Stomach (tissue), 9 donors: ENCODE results near the gene RAP1A. TPM values are rescaled to one million over a fixed set of nuclear protein-coding genes. Genes with fewer than 3 reads are reported as not detected.

Source experiments
- DNase-seq, 2 donors: peaks; one replicate each; pipeline versions ENCODE4 v3.0.0 to v3.0.0-alpha.2; 2013 to 2019
- H3K27ac ChIP-seq, 5 donors: fragments of 200-600 bp in 4 of 5; sonication (generic) in 4 of 5; one replicate each; pipeline ENCODE4 v1.5.1; 2013 to 2019; ENCODE audit warnings: mild to moderate bottlenecking in 1 of 5, moderate library complexity in 1 of 5
- H3K27me3 ChIP-seq, 3 donors: fragments of 200-600 bp; sonication (generic); one replicate each; pipeline ENCODE4 v1.5.1; 2017 to 2019; ENCODE audit warnings: mixed run types in 1 of 3
- H3K36me3 ChIP-seq, 4 donors: fragments of 200-600 bp; sonication (generic); 1 replicate in 3 of 4; 2 replicates in 1 of 4; pipeline ENCODE4 v1.5.1; 2016 to 2019
- H3K4me1 ChIP-seq, 4 donors: fragments of 200-600 bp; sonication (generic); one replicate each; pipeline ENCODE4 v1.5.1; 2016 to 2019
- H3K4me3 ChIP-seq, 4 donors: fragments of 200-600 bp; sonication (generic) in 3 of 4; one replicate each; pipeline ENCODE4 v1.5.1; 2016 to 2019; ENCODE audit warnings: mild to moderate bottlenecking in 1 of 4
- H3K9me3 ChIP-seq, 4 donors: fragments of 200-600 bp; sonication (generic); one replicate each; pipeline ENCODE4 v1.5.1; 2016 to 2019
- CTCF ChIP-seq, 7 experiments: fragments of 450-650 bp in 4 of 7; fragments of 200-600 bp in 3 of 7; sonication (generic) in 3 of 7; IDR thresholded peaks; one replicate each; pipeline ENCODE4 v1.5.1; 2016 to 2019; ENCODE audit warnings: antibody characterized with exemption in 7 of 7, control low read depth in 2 of 7, mild to moderate bottlenecking in 1 of 7
- EP300 ChIP-seq: sonication (generic); formaldehyde crosslinking; IDR thresholded peaks from one replicate; pipeline ENCODE4 v1.6.1; 2017; ENCODE audit warnings: antibody characterized with exemption
- POLR2A ChIP-seq, 4 donors: fragments of 450-650 bp; IDR thresholded peaks; one replicate each; pipeline ENCODE4 v1.6.1; 2016; ENCODE audit warnings: antibody characterized with exemption in 4 of 4, control low read depth in 2 of 4, mild to moderate bottlenecking in 1 of 4, moderate library complexity in 1 of 4
- POLR2AphosphoS5 ChIP-seq, 3 donors: sonication (generic); formaldehyde crosslinking; IDR thresholded peaks; one replicate each; pipeline ENCODE4 v1.6.1; 2016; ENCODE audit warnings: antibody characterized with exemption in 3 of 3
- WGBS, 5 donors: extraction: QIAGEN DNeasy Blood & Tissue Kit in 3 of 5; methylation state at CpG; one replicate each; pipeline versions ENCODE4 v1.1.5 to v1.1.7; 2013 to 2018; 5-methylcytosine and 5-hydroxymethylcytosine counted together
- intact Hi-C: fragments of 100-400 bp; cut with DNase I; formaldehyde crosslinking; loops from one replicate; pipeline ENCODE4 v1.15.1; 2023; ENCODE audit warnings: low total_unique reads
- polyA plus RNA-seq, 3 donors: library from polyadenylated mRNA; stranded (reverse); fragments of 200-250 nt; gene quantifications; one replicate each; pipeline ENCODE4 v1.2.3, GENCODE V29; 2013
- total RNA-seq, 5 donors: library from RNA; depleted of rRNA; stranded (reverse); fragments of >200 nt; gene quantifications; one replicate each; pipeline versions ENCODE4 v1.1.0 to v1.2.3, GENCODE V29; 2014 to 2016
- donor health status: healthy with polysubstance abuse.
- donor health status: Bipolar disorder and iron deficiency.
- donor health status: healthy.

The RAP1A gene
- total and polyA plus RNA-seq, 8 donors, result 20.9 to 175 (median 85.4) TPM

- no peaks in the 10 kb centered on the region for H3K27me3 ChIP-seq
- no peak for DNase-seq
- H3K27ac ChIP-seq, result no peak overlapping the region
- no peaks in the 10 kb centered on the region for H3K9me3 ChIP-seq
- WGBS, 5 donors, result 48 to 80% (median 68%) methylated on average over 2 of the region's 2 CpGs
- intact Hi-C loops, result no loop called here
- H3K4me1 ChIP-seq, result peaks cover 0 to 22% (median 8%) of the 10 kb centered on the region in 4 donors
- no peaks in the 10 kb centered on the region for H3K36me3 ChIP-seq
- no peak overlapping the region for H3K4me3 ChIP-seq
- TF ChIP-seq EP300 (no peak), POLR2AphosphoS5 (IDR thresholded peaks at IDR 0.05) (no peak), POLR2A (IDR thresholded peaks at IDR 0.05) (no peak), CTCF (IDR thresholded peaks at IDR 0.05) (no peak)
These were observed 7.6 kb upstream of the RAP1A start for GRCh38 chr1:111611986-111612385.

DNA sequence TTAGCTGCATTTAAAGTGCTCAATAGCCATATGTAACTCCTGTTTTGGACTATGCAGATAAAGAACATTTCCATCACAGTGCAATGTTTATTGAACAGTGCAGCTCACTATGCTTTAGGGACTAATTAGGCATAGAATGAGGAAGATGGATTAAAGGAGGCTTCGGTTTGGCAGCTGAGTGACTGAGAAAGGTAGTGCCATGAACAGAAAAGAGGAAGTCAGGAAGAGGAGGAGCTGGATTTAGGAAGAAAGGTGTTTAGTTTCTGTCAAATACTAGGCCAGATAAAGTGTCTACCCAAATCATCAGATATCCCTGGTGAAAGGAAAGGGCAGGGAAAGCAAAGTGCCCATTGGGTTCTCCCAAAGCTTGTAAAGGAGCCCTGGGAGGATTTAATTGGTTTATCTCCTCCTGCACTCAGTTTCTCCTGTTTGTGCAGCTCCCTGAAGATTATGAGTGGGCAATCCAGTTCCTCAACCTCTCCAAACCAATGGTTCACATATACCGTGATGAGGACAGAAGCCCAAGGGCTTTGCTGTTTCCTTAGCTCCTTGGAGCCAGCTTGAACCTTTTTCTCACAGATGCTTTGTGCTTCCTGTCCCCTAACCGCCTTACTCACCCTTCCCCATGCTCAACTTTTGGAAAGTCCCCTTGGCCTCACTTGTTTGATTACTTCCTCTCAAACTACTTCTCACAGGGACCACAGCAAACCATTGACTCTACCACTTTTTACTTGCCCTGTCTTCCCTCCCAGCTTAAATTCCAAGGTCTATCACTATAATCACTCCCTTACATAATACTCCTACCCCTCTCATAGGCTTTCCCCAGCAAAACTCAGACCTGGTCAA is 3.5 kb upstream of the RAP1A start:
- H3K9me3 ChIP-seq, result no peaks in the 10 kb centered on the region
- no peaks in the 10 kb centered on the region for H3K36me3 ChIP-seq
- no peak overlapping the region for H3K4me3 ChIP-seq
- H3K4me1 ChIP-seq, result peaks cover 5 to 36% (median 20%) of the 10 kb centered on the region in 4 donors
- H3K27ac ChIP-seq, result peak overlapping the region in 2 of 5 donors; percentile 16 to 24
- H3K27me3 ChIP-seq, result no peaks in the 10 kb centered on the region
- intact Hi-C loops, result no loop called here
- WGBS, 5 donors, result 54 to 68% (median 62%) methylated on average over 3 of the region's 3 CpGs
- peak in 1 of 2 donors; percentile 57 for DNase-seq
- TF ChIP-seq CTCF (IDR thresholded peaks at IDR 0.05) (no peak), POLR2A (IDR thresholded peaks at IDR 0.05) (no peak), POLR2AphosphoS5 (IDR thresholded peaks at IDR 0.05) (no peak), EP300 (no peak)

DNA sequence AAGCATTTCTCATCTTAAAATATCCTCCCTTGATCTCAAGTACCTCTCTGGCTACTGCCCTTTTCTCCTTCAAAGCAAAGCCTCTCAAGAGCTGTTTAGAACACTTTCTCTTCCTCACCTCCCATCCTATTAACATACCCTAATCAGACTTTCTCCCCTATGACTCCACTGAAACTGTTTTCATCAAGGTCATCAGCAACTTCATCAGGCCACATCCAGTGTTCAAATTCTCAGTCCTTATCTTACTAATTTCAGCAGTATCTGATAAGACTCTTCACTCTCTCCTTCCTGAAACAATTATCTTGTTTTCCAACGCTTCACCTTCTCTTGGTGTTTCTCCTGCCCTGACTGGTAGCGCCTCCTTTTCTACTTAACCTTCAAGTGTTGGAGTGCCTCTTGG is 1.5 kb upstream of the RAP1A start:
- TF ChIP-seq CTCF (IDR thresholded peaks at IDR 0.05), result no peak
- no peak for TF ChIP-seq POLR2AphosphoS5 (IDR thresholded peaks at IDR 0.05)
- no peak for TF ChIP-seq POLR2A (IDR thresholded peaks at IDR 0.05)
- TF ChIP-seq EP300, result no peak
- H3K27me3 ChIP-seq, result no peaks in the 10 kb centered on the region
- intact Hi-C loops, result no loop called here
- DNase-seq, result no peak
- H3K4me1 ChIP-seq, result peaks cover 18 to 49% (median 30%) of the 10 kb centered on the region in 4 donors
- WGBS, 5 donors, result 70 to 85% (median 77%) methylated on average over 2 of the region's 2 CpGs
- no peak overlapping the region for H3K4me3 ChIP-seq
- no peaks in the 10 kb centered on the region for H3K36me3 ChIP-seq
- no peak overlapping the region for H3K27ac ChIP-seq
- H3K9me3 ChIP-seq, result no peaks in the 10 kb centered on the region

GRCh38 chr1:111618961-111619634 is 491 bp upstream of the RAP1A start:
- Histone ChIP-seq H3K4me1 (peaks cover 25 to 60% (median 38%) of the 10 kb centered on the region in 4 donors), H3K27me3 (no peaks in the 10 kb centered on the region), H3K36me3 (no peaks in the 10 kb centered on the region), H3K27ac (peak overlapping the region; percentile 67 to 100 (median 98)), H3K9me3 (no peaks in the 10 kb centered on the region), H3K4me3 (peak overlapping the region; percentile 75 to 87 (median 80))
- intact Hi-C loops, result no loop called here
- TF ChIP-seq POLR2A (IDR thresholded peaks at IDR 0.05) (no peak), EP300 (no peak), CTCF (IDR thresholded peaks at IDR 0.05) (no peak), POLR2AphosphoS5 (IDR thresholded peaks at IDR 0.05) (no peak)
- no peak for DNase-seq
- 46 to 50% (median 47%) methylated on average over 19 of the region's 19 CpGs for WGBS, 5 donors
